DND-41 (cell line): Measurements from ENCODE around the gene TMEM63B.
"Not testable (repeated sequence)": the region's sequence is repeated elsewhere in the genome, so short reads cannot be mapped to it uniquely, and the experiment has no call there.

ENCODE experiments used
- ATAC-seq: fragments of 200-7000 bp; cut with Tn5 transposase; 3 replicates; pipeline ENCODE4 v1.9.1; 2021; ENCODE audit warnings: low read depth; ENCODE audit not compliant: insufficient read depth
- DNase-seq: peaks from one replicate; pipeline ENCODE4 v3.0.0-alpha.2; 2020
- H2AFZ ChIP-seq: 2 replicates; pipeline ENCODE4 v1.6.0; 2012; ENCODE audit warnings: low read depth, low read length
- H3K27ac ChIP-seq: 2 replicates; pipeline ENCODE4 v1.5.1; 2012; ENCODE audit warnings: low read length, inconsistent platforms
- H3K27me3 ChIP-seq: fragments of 200-600 bp; sonication (generic); 2 replicates; pipeline ENCODE4 v1.6.0; 2012; ENCODE audit warnings: low read length, mild to moderate bottlenecking, inconsistent platforms; ENCODE audit not compliant: insufficient read depth, poor library complexity
- H3K36me3 ChIP-seq: 2 replicates; pipeline ENCODE4 v1.5.1; 2012; ENCODE audit warnings: low read length, inconsistent platforms; ENCODE audit not compliant: insufficient read depth
- H3K4me1 ChIP-seq: 2 replicates; pipeline ENCODE4 v1.5.1; 2012; ENCODE audit warnings: mild to moderate bottlenecking, low read length; ENCODE audit not compliant: insufficient read depth
- H3K4me2 ChIP-seq: 2 replicates; pipeline ENCODE4 v1.6.0; 2012; ENCODE audit warnings: mild to moderate bottlenecking, moderate library complexity, low read length, inconsistent platforms; ENCODE audit not compliant: insufficient read depth
- H3K4me3 ChIP-seq, 2 experiments: fragments of 200-600 bp in 1 of 2; shearing (Covaris generic) in 1 of 2; 2 replicates each; pipeline ENCODE4 v1.5.1; 2012 to 2016; ENCODE audit warnings: inconsistent platforms in 2 of 2, low read length in 2 of 2, mild to moderate bottlenecking in 2 of 2, low read depth in 1 of 2, moderate library complexity in 1 of 2
- H3K79me2 ChIP-seq: 2 replicates; pipeline ENCODE4 v1.6.0; 2012; ENCODE audit warnings: low read length, inconsistent platforms; ENCODE audit not compliant: insufficient read depth
- H3K9ac ChIP-seq: 2 replicates; pipeline ENCODE4 v1.6.0; 2012; ENCODE audit warnings: low read depth, mild to moderate bottlenecking, inconsistent platforms, low read length, moderate library complexity
- H3K9me3 ChIP-seq: 2 replicates; pipeline ENCODE4 v1.5.1; 2012; ENCODE audit warnings: low read length, moderate library complexity, mild to moderate bottlenecking, inconsistent platforms; ENCODE audit not compliant: insufficient read depth, severe bottlenecking
- H4K20me1 ChIP-seq: 2 replicates; pipeline ENCODE4 v1.6.0; 2012; ENCODE audit warnings: low read length; ENCODE audit not compliant: insufficient read depth
- EZH2 ChIP-seq: IDR thresholded peaks from 3 replicates; pipeline ENCODE4 v1.6.1; 2012; ENCODE audit warnings: borderline replicate concordance, low read depth, mild to moderate bottlenecking, moderate library complexity, low read length, inconsistent platforms; ENCODE audit not compliant: severe bottlenecking
- TF ChIP-seq, protein P1 (sequence below): IDR thresholded peaks from 2 replicates; pipeline ENCODE4 v1.5.1; 2012; ENCODE audit warnings: borderline replicate concordance, low read length, moderate library complexity, mild to moderate bottlenecking; ENCODE audit not compliant: poor library complexity, severe bottlenecking; ENCODE audit errors: extremely low read depth

TMEM63B gene

DNA sequence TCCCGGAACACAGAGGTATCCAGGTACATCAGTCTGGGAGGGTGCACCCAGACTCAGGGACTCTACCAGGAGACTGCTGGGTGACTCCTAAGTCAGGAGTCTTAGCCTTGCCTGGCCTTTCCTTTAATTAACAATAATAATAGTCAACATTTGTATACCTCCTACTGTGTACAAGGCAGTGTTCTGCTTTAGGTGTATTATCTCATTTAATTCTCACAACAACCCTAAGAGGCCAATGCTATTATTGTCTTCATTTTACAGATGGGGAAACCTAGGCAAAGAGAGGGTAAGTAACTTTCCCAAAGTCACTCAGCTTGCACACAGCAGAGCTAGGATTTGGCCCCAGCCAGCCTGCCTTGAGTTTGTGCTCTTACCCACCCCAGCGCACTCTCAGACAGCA lies 39.7 kb upstream of the TMEM63B start:
- Histone ChIP-seq H3K9me3 (no peaks in the 10 kb centered on the region), H3K9ac (no peak overlapping the region), H2AFZ (no peak overlapping the region), H3K36me3 (peaks cover 5% of the 10 kb centered on the region; the same call in 1 of the 2 replicates), H3K27me3 (no peaks in the 10 kb centered on the region), H3K4me2 (no peak overlapping the region), H3K27ac (no peak overlapping the region), H3K4me3 (no peak overlapping the region), H4K20me1 (peaks cover 10% of the 10 kb centered on the region), H3K4me1 (no peaks in the 10 kb centered on the region), H3K79me2 (no peaks in the 10 kb centered on the region)
- DNase-seq (no peak), ATAC-seq (no peak)
- TF ChIP-seq, protein P1, sequence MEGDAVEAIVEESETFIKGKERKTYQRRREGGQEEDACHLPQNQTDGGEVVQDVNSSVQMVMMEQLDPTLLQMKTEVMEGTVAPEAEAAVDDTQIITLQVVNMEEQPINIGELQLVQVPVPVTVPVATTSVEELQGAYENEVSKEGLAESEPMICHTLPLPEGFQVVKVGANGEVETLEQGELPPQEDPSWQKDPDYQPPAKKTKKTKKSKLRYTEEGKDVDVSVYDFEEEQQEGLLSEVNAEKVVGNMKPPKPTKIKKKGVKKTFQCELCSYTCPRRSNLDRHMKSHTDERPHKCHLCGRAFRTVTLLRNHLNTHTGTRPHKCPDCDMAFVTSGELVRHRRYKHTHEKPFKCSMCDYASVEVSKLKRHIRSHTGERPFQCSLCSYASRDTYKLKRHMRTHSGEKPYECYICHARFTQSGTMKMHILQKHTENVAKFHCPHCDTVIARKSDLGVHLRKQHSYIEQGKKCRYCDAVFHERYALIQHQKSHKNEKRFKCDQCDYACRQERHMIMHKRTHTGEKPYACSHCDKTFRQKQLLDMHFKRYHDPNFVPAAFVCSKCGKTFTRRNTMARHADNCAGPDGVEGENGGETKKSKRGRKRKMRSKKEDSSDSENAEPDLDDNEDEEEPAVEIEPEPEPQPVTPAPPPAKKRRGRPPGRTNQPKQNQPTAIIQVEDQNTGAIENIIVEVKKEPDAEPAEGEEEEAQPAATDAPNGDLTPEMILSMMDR: no peak
- no peak for TF ChIP-seq EZH2

DNA sequence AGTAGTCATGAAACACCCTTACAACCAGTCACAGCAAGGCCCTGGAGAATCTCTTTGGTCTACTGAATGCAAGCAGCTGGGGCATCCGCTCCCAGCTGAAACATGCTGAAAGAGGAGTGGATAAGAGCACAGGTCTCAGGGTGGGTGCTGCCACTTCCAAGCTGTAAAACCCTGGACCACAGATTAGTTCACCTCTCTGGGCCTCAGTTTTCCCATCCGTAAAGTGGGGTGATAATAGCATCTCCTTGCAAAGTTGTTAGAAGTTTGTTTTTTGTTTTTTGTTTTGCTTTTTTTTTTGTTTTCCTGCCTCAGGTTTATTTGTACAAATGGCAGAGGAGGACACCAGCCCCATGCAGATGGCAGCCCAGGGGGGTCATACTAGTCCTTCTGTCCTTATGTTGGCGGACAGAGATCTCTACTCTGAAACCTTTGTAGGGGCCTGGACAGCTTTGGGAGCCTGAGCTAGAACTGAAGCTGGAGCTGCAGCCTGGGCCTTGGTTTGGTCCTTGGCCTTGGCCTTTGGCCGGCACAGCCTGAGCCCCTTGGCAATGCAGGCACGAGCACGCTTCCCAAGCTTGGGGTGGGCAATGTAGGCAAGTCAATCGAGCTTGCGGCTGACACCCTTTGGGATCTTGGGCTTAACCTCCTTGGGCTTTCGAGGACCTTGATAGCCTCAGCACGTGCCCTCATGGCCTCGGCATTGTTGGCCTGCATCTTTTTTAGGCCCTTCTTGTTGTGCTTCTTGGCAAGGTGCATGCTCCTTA lies 38.3 kb upstream of the TMEM63B start:
- Histone ChIP-seq H3K9me3 (no peaks in the 10 kb centered on the region), H3K9ac (no peak overlapping the region)

DNA sequence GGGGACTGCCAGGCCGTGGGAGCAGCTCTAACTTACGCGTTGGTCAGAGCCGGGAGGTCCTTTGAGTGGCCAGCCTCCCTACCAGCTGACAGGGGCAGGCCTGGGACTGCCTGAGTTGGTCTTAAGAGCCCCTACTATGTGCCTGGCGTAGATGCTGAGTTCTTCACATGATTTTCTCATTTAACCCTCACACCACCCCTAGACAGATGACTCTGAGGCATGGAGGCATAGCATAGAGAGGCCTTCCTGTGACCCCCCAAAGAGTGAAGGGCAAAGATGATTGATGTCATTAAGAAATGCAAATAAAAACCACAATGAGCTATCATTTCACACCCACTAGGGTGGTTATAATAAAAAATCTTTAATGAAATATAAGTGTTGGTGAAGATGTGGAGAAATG lies 36.9 kb upstream of the TMEM63B start:
- Histone ChIP-seq H3K27me3 (no peaks in the 10 kb centered on the region), H3K9ac (no peak overlapping the region), H3K4me2 (no peak overlapping the region), H3K27ac (no peak overlapping the region), H3K4me1 (no peaks in the 10 kb centered on the region), H3K36me3 (peaks cover 10% of the 10 kb centered on the region), H3K79me2 (no peaks in the 10 kb centered on the region), H3K4me3 (no peak overlapping the region), H2AFZ (no peak overlapping the region), H3K9me3 (no peaks in the 10 kb centered on the region), H4K20me1 (0 out of 2 replicates have a peak, but pooled peaks cover 5% of the 10 kb centered on the region)
- ATAC-seq (no peak), DNase-seq (no peak)
- no peak for TF ChIP-seq EZH2

More for the DNA sequence above, 38.3 kb upstream of the TMEM63B start:
- peaks cover 5% of the 10 kb centered on the region; the same call in 1 of the 2 replicates for H3K36me3 ChIP-seq
- H3K4me3 ChIP-seq: no peak overlapping the region
- peaks cover 8% of the 10 kb centered on the region for H4K20me1 ChIP-seq
- H3K4me2 ChIP-seq: no peak overlapping the region
- DNase-seq (no peak), ATAC-seq (no peak)
- H2AFZ ChIP-seq: no peak overlapping the region
- H3K27ac ChIP-seq: no peak overlapping the region
- no peaks in the 10 kb centered on the region for H3K4me1 ChIP-seq
- H3K27me3 ChIP-seq: no peaks in the 10 kb centered on the region
- TF ChIP-seq, protein P1: no peak
- TF ChIP-seq EZH2: no peak
- H3K79me2 ChIP-seq: no peaks in the 10 kb centered on the region

DNA sequence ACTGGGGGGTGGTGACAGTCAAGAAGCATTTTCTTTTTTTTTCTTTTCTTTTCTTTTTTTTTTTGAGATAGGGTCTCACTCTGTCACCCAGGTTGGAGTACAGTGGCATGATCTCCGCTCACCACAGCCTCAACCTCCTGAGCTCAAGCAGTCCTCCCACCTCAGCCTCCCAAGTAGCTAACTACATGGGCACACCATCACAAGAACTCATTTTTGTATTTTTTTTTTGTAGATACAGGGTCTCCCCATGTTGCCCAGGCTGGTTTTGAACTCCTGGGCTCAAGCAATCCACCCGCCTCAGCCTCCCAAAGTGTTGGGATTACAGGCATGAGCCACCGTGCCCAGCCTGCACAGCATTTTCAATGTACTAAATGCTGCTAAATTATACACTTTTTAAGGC lies 36.0 kb upstream of the TMEM63B start:
- not testable (repeated sequence) for H4K20me1 ChIP-seq, H3K79me2 ChIP-seq, H2AFZ ChIP-seq, H3K27ac ChIP-seq, H3K4me2 ChIP-seq, H3K36me3 ChIP-seq, H3K4me3 ChIP-seq, H3K9ac ChIP-seq, DNase-seq, H3K9me3 ChIP-seq, H3K27me3 ChIP-seq, ATAC-seq, H3K4me1 ChIP-seq
